Activated T-helper 9 cell treated with anti-CD3 and anti-CD28 coated beads, Interleukin-2, amount 50 U/mL, for 16 hours (primary cell): ENCODE results near the gene CFAP20.
"Not testable (repeated sequence)": the region's sequence is repeated elsewhere in the genome, so short reads cannot be mapped to it uniquely, and the experiment has no call there.

ENCODE experiments used
- DNase-seq: peaks from one replicate; pipeline ENCODE4 v3.0.0-alpha.2; 2020; ENCODE audit warnings: low read depth

CFAP20 gene

GRCh38 chr16:58096249-58096648, 32.9 kb downstream of the CFAP20 start:
- no peak for DNase-seq

- DNase-seq: not testable (repeated sequence)
Measured at GRCh38 chr16:58095575-58095960, 33.6 kb downstream of the CFAP20 start.

GRCh38 chr16:58094791-58095574, 34.2 kb downstream of the CFAP20 start:
- DNase-seq: no peak

- DNase-seq: no peak
Measured at GRCh38 chr16:58094026-58094425, 35.2 kb downstream of the CFAP20 start.

GRCh38 chr16:58090396-58090795, 38.8 kb downstream of the CFAP20 start:
- DNase-seq: not testable (repeated sequence)

- no peak for DNase-seq
Measured at GRCh38 chr16:58088091-58088490, 41.1 kb downstream of the CFAP20 start.

- DNase-seq: no peak
Measured at GRCh38 chr16:58087209-58087913, 41.8 kb downstream of the CFAP20 start.

- no peak for DNase-seq
Measured at GRCh38 chr16:58086381-58087208, 42.6 kb downstream of the CFAP20 start.

GRCh38 chr16:58085584-58086251, 43.5 kb downstream of the CFAP20 start:
- no peak for DNase-seq

GRCh38 chr16:58085171-58085570, 44.0 kb downstream of the CFAP20 start:
- no peak for DNase-seq

GRCh38 chr16:58084635-58085034, 44.5 kb downstream of the CFAP20 start:
- DNase-seq: no peak

- DNase-seq: no peak
Measured at GRCh38 chr16:58082381-58082780, 46.8 kb downstream of the CFAP20 start.

- not testable (repeated sequence) for DNase-seq
Measured at GRCh38 chr16:58080657-58081056, 48.5 kb downstream of the CFAP20 start.

- DNase-seq: no peak
Measured at GRCh38 chr16:58077796-58078195, 51.4 kb downstream of the CFAP20 start.

- DNase-seq: no peak
Measured at GRCh38 chr16:58076514-58076913, 52.7 kb downstream of the CFAP20 start.

- no peak for DNase-seq
Measured at GRCh38 chr16:58074657-58075056, 54.5 kb downstream of the CFAP20 start.

- DNase-seq: not testable (repeated sequence)
Measured at GRCh38 chr16:58073086-58073485, 56.1 kb downstream of the CFAP20 start.

- DNase-seq: not testable (repeated sequence)
Measured at GRCh38 chr16:58072134-58072533, 57.0 kb downstream of the CFAP20 start.

GRCh38 chr16:58070585-58070984, 58.6 kb downstream of the CFAP20 start:
- no peak for DNase-seq
